Mucosa of stomach (tissue), 1 donor: ENCODE results near the gene DHODH.
A peak's percentile ranks its signal among the peaks of the same experiment; 100 is the strongest.
"Not testable (repeated sequence)": the region's sequence is repeated elsewhere in the genome, so short reads cannot be mapped to it uniquely, and the experiment has no call there.

Experiments used
- H3K27me3 ChIP-seq: one replicate; pipeline ENCODE4 v1.7.0; 2013; ENCODE audit warnings: mild to moderate bottlenecking, low read length; ENCODE audit not compliant: control insufficient read depth, insufficient read depth
- H3K36me3 ChIP-seq: one replicate; pipeline ENCODE4 v1.7.0; 2013; ENCODE audit warnings: low read length; ENCODE audit not compliant: control insufficient read depth, insufficient read depth
- H3K4me1 ChIP-seq: one replicate; pipeline ENCODE4 v1.7.0; 2013; ENCODE audit warnings: mild to moderate bottlenecking, low read length; ENCODE audit not compliant: control insufficient read depth, insufficient read depth
- H3K4me3 ChIP-seq: one replicate; pipeline ENCODE4 v1.7.0; 2013; ENCODE audit warnings: low read length
- H3K9ac ChIP-seq: one replicate; pipeline ENCODE4 v1.7.0; 2013; ENCODE audit warnings: mild to moderate bottlenecking, low read length, moderate library complexity
- H3K9me3 ChIP-seq: one replicate; pipeline ENCODE4 v1.7.0; 2013; ENCODE audit warnings: mild to moderate bottlenecking, low read length, moderate library complexity; ENCODE audit not compliant: control insufficient read depth
- donor health status: Pancreatic carcinoma.

The DHODH gene

GRCh38 chr16:72064361-72064894 is 55.9 kb downstream of the DHODH start:
- H3K9me3 ChIP-seq, result no peaks in the 10 kb centered on the region

GRCh38 chr16:72066747-72067146 is 58.2 kb downstream of the DHODH start:
- Histone ChIP-seq H3K9ac (peak overlapping the region; percentile 9), H3K4me3 (no peak overlapping the region), H3K9me3 (no peaks in the 10 kb centered on the region), H3K36me3 (no peaks in the 10 kb centered on the region), H3K27me3 (no peaks in the 10 kb centered on the region), H3K4me1 (no peaks in the 10 kb centered on the region)

More at GRCh38 chr16:72064361-72064894, 55.9 kb downstream of the DHODH start:
- H3K27me3 ChIP-seq, result no peaks in the 10 kb centered on the region
- no peak overlapping the region for H3K4me3 ChIP-seq
- H3K36me3 ChIP-seq, result no peaks in the 10 kb centered on the region
- H3K4me1 ChIP-seq, result no peaks in the 10 kb centered on the region
- H3K9ac ChIP-seq, result no peak overlapping the region

- Histone ChIP-seq H3K27me3 (no peaks in the 10 kb centered on the region), H3K4me3 (no peak overlapping the region), H3K9me3 (no peaks in the 10 kb centered on the region), H3K36me3 (no peaks in the 10 kb centered on the region), H3K9ac (no peak overlapping the region), H3K4me1 (peaks cover 18% of the 10 kb centered on the region)
Observed at GRCh38 chr16:72068930-72069329, 60.4 kb downstream of the DHODH start.

- no peaks in the 10 kb centered on the region for H3K9me3 ChIP-seq
- no peak overlapping the region for H3K4me3 ChIP-seq
- H3K9ac ChIP-seq, result peak overlapping the region; percentile 47
- no peaks in the 10 kb centered on the region for H3K27me3 ChIP-seq
- H3K4me1 ChIP-seq, result peaks cover 31% of the 10 kb centered on the region
- H3K36me3 ChIP-seq, result no peaks in the 10 kb centered on the region
Observed at GRCh38 chr16:72072514-72073342, 64.2 kb downstream of the DHODH start.

GRCh38 chr16:72073560-72074230 is 65.2 kb downstream of the DHODH start:
- H3K4me3 ChIP-seq, result no peak overlapping the region
- H3K9ac ChIP-seq, result no peak overlapping the region
- H3K4me1 ChIP-seq, result peaks cover 31% of the 10 kb centered on the region
- H3K9me3 ChIP-seq, result no peaks in the 10 kb centered on the region
- no peaks in the 10 kb centered on the region for H3K36me3 ChIP-seq
- H3K27me3 ChIP-seq, result no peaks in the 10 kb centered on the region

GRCh38 chr16:72075067-72075466 is 66.5 kb downstream of the DHODH start:
- H3K4me1 ChIP-seq, result peaks cover 31% of the 10 kb centered on the region
- not testable (repeated sequence) for H3K9me3 ChIP-seq, H3K36me3 ChIP-seq, H3K4me3 ChIP-seq, H3K9ac ChIP-seq, H3K27me3 ChIP-seq
